LHCN-M2 (cell line): ENCODE results near the gene RASSF5. TPM values are rescaled to one million over a fixed set of nuclear protein-coding genes. Genes with fewer than 3 reads are reported as not detected.

Experiments
- DNase-seq: peaks from one replicate; pipeline ENCODE4 v3.0.0-alpha.2; 2012; ENCODE audit warnings: low read depth
- total RNA-seq: library from RNA; depleted of rRNA; stranded (reverse); fragments of >200 nt; gene quantifications from 2 replicates; pipeline ENCODE4 v1.2.3, GENCODE V29; 2014

The RASSF5 gene
- total RNA-seq, 1 experiment from 2014 or later: 0.63 TPM

GRCh38 chr1:206496131-206496793, 11.1 kb upstream of the RASSF5 start:
- no peak for DNase-seq

GRCh38 chr1:206497363-206497762, 10.0 kb upstream of the RASSF5 start:
- DNase-seq: no peak

GRCh38 chr1:206497774-206498173, 9.6 kb upstream of the RASSF5 start:
- DNase-seq: no peak

- DNase-seq: no peak
These were observed 8.6 kb upstream of the RASSF5 start for GRCh38 chr1:206498685-206499084.

- DNase-seq: no peak
These were observed 7.3 kb upstream of the RASSF5 start for GRCh38 chr1:206500046-206500445.

GRCh38 chr1:206501881-206502280, 5.5 kb upstream of the RASSF5 start:
- no peak for DNase-seq

GRCh38 chr1:206502403-206502802, 4.9 kb upstream of the RASSF5 start:
- no peak for DNase-seq

- no peak for DNase-seq
These were observed 4.5 kb upstream of the RASSF5 start for GRCh38 chr1:206502812-206503211.

GRCh38 chr1:206503591-206504362, 3.6 kb upstream of the RASSF5 start:
- DNase-seq: peak; percentile 100

- no peak for DNase-seq
These were observed 3.0 kb upstream of the RASSF5 start for GRCh38 chr1:206504363-206504713.

- DNase-seq: peak; percentile 51
These were observed 1.5 kb upstream of the RASSF5 start for GRCh38 chr1:206505702-206506355.

GRCh38 chr1:206506405-206507283, 687 bp upstream of the RASSF5 start:
- no peak for DNase-seq

- no peak for DNase-seq
These were observed 979 bp downstream of the RASSF5 start for GRCh38 chr1:206508130-206508889.

- DNase-seq: peak; percentile 29
These were observed 1.6 kb downstream of the RASSF5 start for GRCh38 chr1:206508956-206509355.

- DNase-seq: no peak
These were observed 2.4 kb downstream of the RASSF5 start for GRCh38 chr1:206509612-206510257.

- DNase-seq: no peak
These were observed 3.0 kb downstream of the RASSF5 start for GRCh38 chr1:206510371-206510770.

- DNase-seq: no peak
These were observed 4.2 kb downstream of the RASSF5 start for GRCh38 chr1:206511362-206512057.

- no peak for DNase-seq
These were observed 4.9 kb downstream of the RASSF5 start for GRCh38 chr1:206512058-206512850.

- DNase-seq: no peak
These were observed 5.5 kb downstream of the RASSF5 start for GRCh38 chr1:206512851-206513180.
